Kidney capillary endothelial cell (primary cell): ENCODE measurements around the gene DNAJC21.
"Not testable (repeated sequence)": the region's sequence is repeated elsewhere in the genome, so short reads cannot be mapped to it uniquely, and the experiment has no call there.

ENCODE experiments used
- DNase-seq: peaks from one replicate; pipeline ENCODE4 v3.0.0-alpha.2; 2018; ENCODE audit warnings: low spot score

DNAJC21 gene

DNA sequence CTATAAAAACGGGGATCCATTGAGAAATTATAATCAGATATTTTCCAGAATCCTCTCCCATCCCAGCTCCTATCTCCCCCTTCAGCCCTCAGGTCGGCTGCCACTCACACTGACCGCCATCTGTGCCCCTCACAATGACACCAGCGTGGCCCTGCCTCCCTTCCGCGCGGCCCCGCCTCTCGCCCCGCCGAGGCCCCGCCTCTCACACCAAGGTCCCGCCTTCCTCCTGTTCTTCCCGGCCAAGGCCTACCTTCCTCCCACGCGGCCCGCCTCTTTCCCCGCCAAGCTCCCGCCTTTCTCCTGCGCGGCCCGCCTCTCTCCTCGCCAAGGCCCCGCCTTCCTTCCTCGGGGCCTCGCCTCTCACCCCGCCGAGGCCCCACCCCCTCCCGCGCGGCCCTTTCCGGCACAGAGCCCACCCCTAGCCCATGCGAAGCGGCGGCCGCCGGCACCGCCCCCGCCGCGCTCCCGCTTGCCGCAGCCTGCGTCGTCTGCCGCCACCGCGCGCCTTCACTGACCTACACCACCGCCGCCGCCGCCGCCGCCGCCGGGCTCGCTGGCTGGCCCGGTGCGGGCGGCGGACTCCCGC is at the start of gene DNAJC21:
DNAJC21 (plus strand) TSS at position 426 of the 586 bp plus-strand sequence. CDS start 261 bp downstream, outside the sequence.
- peak; percentile 96 for DNase-seq

DNA sequence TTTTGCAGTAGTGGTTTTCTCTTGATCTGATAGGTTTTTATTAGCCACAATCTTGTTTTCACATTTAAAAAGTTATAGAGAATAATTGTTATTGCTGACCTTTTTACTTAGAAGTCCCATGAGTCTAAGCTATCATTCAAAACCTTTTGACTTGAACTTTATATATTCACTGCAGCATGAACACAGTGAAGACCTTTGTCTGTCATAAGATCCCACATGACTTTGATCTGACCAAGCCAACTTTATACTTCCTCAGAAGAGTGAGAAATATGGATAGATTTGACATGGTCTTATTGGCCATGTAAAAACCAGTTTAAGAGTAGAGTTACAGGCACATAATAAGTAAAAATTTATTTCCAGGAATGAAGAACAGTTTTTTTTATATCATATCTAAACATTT is 48.1 kb upstream of the DNAJC21 start:
- no peak for DNase-seq

DNA sequence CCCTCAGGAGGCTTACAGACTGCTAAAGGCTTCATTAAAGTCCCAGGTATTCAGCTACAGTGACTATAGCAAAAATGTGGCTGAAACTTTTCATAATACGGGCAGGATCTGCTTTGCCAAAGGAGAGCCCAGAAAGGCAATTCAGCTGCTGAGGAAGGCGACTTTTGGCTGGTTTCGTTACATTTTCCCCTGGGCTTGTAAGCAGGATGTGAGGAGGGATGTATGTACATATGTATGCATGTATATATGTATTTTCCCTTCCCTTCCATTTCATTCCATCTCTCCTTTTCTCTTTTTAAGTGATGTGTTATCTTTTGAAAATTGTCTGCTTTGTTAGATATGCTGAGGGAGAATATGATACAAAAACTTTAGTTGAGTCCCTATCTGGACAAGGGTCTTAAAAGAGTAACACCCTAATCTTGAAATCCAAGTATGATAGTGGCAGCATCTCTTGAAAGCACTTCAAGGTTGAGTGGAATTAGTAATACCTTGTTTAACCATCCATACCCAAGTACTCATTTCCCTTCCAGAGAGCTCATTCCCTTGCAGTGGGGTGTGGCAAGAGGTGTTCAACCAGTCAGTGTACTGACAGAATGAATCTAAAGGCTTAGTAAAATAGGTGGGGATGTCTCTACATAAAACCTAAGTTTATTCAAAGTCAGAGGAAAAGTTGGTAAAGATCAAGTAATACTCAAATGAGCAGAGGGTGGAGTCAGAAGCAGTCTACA is 42.8 kb upstream of the DNAJC21 start:
- no peak for DNase-seq

DNA sequence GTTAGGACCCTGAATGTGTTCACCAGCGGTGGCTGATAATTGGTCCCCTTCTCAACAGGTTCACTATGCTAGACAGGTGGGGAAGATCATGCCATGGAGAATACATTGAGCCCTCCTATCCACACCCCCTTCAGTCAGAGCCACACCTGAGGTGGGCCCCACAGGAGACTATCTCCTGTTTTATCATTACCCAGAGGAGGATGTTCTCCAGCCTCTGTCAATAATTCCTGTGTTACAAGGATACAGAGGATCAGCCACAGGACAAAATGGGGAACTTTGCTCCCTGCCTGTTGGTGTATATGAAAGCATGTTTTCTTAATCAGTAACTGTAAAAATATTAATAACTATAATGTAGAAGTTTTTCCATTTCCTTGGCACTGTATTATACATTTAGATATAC is 40.0 kb upstream of the DNAJC21 start:
- no peak for DNase-seq

DNA sequence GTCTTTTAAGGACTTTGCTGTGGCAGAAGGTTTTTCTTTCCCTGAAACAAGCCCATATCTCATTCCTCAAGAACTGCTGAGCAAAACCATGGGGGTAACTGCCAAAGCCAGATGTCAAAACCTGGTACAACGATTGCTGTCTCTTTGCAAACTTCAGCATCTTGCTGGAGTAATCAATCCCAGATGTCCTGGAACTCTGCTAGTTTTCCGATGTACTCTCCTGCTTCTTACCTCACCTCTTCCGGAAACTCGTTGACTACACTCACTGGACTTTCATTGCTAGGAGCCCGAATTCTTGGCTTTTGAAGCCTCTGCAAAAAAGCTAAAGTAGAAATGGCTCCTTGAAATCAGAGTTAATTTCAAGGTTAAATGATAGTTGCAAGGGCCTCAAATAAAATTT is 37.4 kb upstream of the DNAJC21 start:
- DNase-seq: no peak

DNA sequence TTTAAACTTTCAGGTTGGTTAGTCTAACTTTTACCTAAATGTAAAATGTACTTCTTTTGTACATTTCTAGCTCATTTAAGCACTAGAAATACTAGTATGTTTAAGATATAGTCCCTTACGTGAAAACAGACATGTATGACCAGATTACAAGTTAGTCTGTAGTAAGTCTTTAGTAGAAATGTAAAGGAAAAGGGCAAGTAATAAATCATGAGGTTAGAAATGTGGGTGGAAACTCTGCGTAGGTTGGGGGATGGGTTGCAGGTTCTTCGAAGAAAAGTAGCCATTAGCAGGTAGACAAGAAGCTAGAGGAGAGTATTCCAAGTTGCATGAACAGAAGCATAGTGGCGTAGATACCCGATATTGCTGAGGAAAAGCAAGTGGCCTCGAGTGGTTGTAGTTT is 36.9 kb upstream of the DNAJC21 start:
- no peak for DNase-seq

DNA sequence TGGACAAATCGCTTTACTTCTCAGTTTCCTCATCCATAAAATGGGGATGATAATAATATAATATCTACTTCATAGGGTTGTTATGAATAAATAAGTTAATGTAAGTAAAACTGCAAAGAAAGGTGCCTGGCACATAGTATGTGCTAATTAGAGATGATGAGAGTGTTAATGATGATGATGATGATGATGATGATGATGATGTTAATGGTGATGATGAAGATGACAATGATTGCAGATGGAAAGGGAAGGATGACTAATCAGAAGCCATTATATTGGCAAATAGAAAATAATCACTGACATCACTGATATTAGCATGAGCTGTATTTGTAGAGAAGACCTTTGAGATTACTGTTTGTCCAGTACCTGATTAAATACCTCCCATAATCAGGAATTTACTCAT is 34.6 kb upstream of the DNAJC21 start:
- DNase-seq: no peak

DNA sequence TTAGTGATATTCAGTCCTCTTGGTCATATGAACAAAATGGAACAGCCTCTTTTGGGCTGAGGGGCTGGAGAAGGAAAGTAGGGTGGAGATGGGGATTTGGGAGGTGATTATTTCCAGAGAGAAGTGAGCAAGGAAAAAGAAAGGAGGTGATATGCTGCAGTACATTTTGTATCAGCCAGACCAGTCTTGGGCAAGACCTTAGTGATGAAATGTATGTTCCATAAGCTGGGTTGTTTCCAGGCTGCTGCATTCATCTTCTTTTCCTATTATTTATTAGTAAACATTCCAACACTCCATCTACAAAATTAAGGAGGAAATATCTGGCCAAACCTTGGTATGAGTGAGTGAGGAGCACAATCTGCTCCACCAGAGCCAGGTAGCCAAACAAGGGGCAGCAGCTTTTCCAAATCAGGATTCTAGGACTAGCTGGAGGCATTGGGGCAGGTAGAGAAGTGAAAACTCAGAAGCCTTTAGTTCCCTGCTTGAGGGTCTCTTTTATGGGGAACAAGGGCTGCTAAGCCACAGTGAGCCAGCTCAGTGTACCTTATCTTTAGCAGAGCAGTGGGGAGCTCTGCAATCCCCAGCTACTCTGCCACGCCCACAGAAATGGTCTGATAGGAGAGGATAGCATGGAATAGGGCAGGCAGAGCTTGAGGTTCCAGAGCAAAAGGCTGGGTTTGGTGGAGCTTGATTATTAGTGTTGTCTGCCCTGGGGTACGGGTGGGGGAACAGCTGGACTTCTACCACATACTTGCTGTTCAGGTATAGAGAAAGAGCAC is 33.5 kb upstream of the DNAJC21 start:
- no peak for DNase-seq

DNA sequence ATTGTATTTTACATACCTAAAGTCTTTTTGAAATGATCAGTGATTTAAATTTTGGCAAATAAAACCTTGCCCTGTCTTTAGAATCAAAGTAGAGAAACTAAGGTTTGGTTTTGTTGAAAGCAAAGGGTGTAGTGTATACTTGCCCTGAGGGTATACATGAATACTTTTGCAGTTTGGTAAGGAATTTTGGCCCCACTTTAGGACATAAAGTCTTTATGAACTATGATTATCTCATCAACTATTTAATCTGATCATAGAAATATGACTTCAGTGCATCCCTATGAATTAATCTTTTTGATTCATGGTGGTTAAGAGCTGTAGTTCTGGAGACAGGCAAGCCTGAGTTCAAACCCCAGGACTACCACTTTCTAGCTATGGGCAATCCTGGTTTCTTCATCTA is 31.7 kb upstream of the DNAJC21 start:
- DNase-seq: no peak

DNA sequence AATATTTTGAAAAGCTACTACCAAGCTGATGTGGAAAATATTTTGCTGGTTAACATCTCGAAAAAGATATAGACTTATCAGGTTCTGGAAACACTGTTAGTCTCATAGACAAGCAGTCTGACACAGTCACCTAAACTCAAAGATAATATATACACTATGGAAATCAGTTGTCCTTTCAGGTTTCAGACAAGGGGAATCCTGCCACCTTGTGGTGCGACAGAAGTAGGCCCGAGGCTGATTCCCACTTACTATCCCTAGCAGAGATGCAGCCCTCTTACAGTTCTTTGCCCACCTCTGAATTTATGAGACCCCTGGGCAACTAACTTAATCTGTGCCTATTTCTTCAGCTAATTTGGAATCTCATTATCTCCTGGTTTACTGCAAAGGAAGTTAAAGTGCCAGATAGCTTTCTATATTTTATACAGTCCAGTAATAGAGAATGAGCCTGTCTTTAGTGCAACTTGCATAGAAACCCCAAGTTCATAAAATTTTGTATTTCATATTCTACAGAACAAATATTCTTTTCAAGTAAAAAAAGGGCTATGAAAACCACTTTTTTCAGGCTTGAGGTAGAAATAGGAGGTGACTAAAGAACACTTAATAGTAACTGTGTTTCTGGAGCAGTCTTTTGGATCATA is 31.0 kb upstream of the DNAJC21 start:
- DNase-seq: peak; percentile 70

DNA sequence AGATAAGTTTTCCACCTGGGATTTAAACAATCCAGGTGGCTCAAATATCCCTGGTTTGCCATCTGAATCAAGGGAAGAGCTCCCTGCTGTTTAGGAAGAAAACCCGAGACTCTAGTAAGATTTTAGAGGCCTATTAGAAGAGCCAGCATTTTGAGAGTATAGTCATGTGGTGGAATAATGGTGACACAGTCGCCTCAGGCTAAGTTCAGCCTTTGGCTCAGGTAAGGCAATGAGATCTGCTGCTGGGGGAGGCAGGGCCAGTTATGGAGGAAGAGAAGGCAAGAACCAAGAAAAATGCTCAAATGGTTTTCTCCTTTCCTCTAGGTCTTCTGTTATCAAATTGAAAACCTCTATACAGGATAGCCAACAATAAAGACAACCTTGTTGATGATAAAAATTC is 30.3 kb upstream of the DNAJC21 start:
- DNase-seq: no peak

DNA sequence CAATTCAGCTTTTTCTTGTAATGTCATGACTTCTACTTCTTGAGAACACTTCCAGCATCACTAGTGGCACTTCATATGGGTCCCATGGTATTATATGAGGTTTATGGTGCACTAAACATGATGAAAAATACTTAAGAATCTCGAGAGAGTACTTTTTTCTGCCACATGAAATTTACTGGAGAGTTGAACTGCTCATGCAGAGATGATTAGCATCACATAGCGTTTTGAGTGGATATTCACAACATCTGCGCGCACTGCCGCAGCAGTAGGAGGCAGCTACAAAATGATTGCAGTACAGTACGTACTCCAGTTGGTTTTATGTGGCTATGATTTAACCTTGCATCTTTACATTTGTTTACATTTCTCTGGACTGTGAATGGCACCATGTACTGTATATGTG is 28.7 kb upstream of the DNAJC21 start:
- DNase-seq: no peak

DNA sequence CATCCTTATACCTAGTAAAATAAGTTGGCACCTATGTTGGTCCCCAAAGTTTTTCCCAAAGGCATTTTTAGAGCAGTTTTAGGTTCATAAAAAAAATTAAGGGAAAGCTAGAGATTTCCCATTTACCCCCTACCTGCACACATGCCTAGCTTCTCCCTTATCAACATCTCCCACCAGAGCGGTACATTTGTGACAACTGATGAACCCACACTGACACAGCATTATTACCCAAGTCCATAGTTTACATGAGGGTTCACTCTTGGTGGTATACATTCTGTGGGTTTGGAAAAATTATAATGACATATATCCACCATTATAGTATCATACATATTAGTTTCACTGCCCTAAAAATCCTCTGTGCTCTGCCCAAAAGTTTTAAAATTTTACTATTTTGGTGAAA is 26.1 kb upstream of the DNAJC21 start:
- no peak for DNase-seq

DNA sequence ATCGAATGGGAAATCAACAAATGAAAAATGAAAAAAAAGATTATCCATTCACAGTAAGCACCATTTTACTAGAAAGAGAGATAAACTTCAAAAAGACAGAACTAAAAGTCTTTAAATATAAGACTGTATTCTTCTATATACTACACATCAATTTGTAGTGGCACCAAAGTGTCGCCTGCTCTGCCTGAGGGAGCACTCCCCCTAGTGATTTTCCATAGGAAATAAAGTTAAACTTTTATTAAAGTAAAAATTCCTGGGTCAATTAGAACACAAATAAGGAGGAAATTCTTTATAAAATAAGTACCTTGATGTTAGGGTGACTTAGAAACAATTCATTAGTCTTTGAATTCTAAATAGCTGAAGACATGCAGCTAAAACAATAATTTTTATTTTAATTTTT is 23.8 kb upstream of the DNAJC21 start:
- DNase-seq: peak; percentile 24

DNA sequence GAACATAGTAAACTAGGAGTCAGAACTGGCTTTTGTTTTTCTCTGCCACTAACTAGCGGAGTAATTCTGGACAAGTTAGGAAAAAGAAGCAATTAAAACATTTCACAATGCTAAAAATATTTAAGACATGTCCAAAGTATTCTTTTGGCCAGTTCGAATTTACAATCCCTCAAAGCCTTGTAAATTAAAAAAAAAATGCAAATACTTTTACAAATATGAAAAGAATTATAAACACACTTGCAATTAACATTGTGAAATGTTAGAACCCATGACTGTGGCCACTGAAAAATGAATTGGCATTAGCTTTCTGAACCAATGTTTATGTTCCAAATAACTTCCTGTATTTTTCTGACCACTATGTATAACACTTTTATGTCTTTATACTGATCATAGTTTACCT is 16.3 kb upstream of the DNAJC21 start:
- DNase-seq: no peak

DNA sequence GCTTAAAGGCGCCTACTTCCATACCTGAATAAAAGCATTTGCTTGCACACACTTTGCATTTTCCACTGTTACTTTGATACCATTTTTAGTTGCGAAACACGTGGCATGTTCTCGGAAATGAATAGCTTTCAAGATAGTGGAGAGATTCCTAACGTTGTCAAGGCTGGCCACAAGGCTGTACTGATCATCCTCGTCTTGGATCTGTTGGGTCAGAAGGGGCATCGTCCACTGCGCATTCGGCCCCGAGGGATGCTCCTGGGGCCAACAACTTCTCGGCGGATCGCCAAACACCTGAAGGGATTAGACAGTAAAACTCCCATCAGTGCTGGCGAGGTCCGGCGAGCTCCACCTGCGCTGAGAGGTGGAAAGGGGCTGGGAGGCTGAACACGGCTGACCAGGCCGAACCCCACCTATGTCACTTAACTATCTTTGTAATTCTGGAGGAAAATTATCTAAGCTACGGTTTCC is 14.7 kb upstream of the DNAJC21 start:
- no peak for DNase-seq

DNA sequence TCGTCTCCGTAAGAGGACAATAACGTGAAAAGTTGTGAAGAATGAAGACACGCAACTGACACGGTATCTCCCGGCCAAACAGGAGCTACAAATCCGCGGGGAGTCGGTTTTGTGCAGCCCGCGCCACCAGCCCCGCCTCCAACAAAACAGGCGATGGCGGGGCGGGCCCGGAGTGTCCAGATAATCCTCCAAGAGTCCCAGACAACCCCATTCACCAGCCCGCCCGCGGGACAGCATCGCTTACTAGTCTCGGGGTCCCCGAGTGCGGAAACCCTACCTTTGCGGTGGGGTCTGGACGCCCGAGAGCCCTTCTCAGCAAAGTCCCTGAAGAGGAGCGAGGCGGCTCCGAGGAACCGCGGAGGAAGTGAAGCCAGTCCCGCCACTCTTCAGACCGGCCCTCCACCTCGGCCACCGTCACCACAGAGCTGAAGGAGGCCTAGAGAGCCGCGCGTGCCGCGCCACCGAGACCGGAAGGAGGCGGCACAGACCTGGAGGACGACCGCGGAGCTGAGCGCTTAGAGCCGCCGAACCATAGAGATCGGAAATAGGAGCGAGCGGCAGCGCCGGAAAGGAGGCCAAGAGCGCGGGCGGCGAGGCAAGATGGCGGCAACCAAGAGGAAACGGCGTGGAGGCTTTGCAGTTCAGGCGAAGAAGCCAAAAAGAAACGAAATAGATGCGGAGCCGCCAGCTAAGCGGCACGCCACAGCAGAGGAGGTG is 14.1 kb upstream of the DNAJC21 start, which contains the start of the genes BRIX1 and RAD1:
BRIX1 (plus strand) TSS at position 573 of the 717 bp plus-strand sequence; CDS start at position 601, 28 bp downstream.
RAD1 (minus strand) TSS at position 366 of the 717 bp plus-strand sequence. CDS start 612 bp downstream, outside the sequence.
- DNase-seq: peak; percentile 96

DNA sequence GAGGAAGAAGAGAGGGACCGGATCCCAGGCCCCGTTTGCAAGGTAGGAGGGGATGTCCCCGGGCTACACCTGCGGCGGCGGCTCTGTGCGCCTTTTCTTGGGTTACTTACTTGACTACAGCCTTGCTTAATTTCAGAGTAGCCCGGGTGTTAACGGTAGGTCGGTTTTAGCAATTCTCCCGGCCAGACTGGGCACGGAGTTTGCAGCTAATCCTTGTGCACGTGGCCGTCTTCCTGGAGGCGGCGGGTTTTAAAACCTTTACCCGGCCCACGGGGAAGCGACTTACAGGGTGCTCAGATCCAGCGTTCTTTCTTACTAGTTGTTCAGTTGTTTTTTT is 13.5 kb upstream of the DNAJC21 start:
- no peak for DNase-seq

DNA sequence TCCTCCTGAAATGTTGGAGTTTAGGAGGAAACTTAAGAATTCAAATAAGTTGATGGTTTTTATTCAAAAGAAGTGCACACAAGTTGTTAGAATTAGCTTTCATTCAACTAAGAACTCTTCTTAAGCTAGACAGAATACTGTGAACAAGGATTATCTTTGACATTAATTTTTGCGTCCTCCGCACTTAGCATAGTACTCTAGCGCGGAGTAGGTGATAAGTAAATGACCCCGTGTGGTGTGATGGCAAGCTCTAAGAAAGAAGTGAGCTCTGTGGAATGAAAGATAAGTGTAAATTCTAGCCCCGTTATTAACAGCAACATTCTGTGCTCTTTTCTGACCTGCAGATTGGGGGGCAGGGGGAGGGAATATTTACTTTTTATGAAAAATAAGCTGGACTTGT is 12.8 kb upstream of the DNAJC21 start:
- DNase-seq: no peak

DNA sequence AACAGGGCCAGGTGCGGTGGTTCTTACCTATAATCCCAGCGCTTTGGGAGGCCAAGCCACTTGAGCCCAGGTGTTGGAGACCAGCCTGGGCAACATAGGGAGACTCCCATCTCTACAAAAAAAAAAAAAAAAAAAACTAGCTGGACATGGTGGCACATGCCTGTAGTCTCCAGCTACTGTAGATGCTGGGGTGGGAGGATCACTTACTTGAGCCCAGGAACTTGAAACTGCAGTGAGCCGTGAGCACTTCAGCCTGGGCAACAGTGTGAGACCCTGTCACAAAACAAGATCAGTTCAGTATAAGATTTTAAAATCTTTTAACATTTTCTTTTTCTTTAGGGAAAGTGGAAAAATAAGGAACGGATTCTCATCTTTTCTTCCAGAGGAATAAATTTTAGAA is 11.3 kb upstream of the DNAJC21 start:
- no peak for DNase-seq

DNA sequence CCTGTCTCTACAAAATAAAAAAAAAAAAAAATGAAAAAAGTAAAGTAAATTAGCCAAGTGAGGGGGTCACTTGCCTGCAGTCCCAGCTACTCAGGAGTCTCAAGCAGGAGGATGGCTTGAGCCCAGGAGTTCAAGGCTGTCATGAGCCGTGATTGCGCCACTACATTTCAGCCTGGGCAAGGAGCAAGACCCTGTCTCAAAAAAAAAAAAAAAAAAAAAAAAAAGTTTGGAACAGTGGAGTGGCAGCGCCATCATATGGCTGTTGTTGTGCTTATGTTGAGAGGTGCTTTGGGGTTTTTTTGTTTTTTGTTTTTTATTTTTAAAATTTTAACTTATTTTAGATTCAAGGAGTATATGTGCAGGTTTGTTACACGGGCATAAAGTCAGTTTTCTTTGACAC is 10.3 kb upstream of the DNAJC21 start:
- no peak for DNase-seq

DNA sequence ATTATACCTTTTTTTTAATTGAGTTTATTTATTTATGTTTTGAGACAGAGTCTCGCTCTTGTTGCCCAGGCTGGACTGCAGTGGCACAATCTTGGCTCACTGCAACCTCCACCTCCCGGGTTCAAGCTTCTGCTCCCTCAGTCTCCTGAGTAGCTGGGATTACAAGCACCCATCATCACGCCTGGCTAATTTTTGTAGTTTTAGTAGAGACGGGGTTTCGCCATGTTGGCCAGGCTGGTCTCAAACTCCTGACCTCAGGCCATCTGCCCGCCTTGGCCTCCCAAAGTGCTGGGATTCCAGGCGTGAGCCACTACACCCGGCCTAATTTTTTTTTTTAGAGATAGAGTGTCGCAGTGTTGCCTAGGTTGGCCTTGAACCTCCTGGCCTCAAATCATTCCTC is 6.1 kb upstream of the DNAJC21 start:
- DNase-seq: not testable (repeated sequence)
